HepG2 (cell line): ENCODE results near the gene DPH7. TPM values are rescaled to one million over a fixed set of nuclear protein-coding genes. Genes with fewer than 3 reads are reported as not detected.

Source experiments
- CBX2 ChIP-seq, 2 experiments: fragments of 200-600 bp in 1 of 2; sonication (generic); formaldehyde crosslinking in 1 of 2; IDR thresholded peaks; 2 replicates each; pipeline versions ENCODE4 v1.7.0 to v1.8.1; 2018 to 2022; ENCODE audit warnings: low read depth in 2 of 2, low read length in 1 of 2, mild to moderate bottlenecking in 1 of 2, missing genetic modification reagents in 1 of 2
- ETS1 ChIP-seq: sonication (generic); formaldehyde crosslinking; IDR thresholded peaks from 2 replicates; pipeline ENCODE4 v1.4.0; 2020; ENCODE audit warnings: missing genetic modification reagents
- ETV5 ChIP-seq: IDR thresholded peaks from 2 replicates; pipeline ENCODE4 v1.6.1; 2018; ENCODE audit warnings: missing biosample characterization, missing genetic modification reagents, inconsistent platforms, borderline replicate concordance
- FOSL2 ChIP-seq: sonication (generic); formaldehyde crosslinking; IDR thresholded peaks from 2 replicates; pipeline ENCODE4 v1.4.0; 2020; ENCODE audit warnings: missing genetic modification reagents
- HOXD1 ChIP-seq: sonication (generic); formaldehyde crosslinking; IDR thresholded peaks from 2 replicates; pipeline ENCODE4 v1.5.0; 2020; ENCODE audit warnings: missing genetic modification reagents
- NFKB2 ChIP-seq: sonication (generic); formaldehyde crosslinking; IDR thresholded peaks from 2 replicates; pipeline ENCODE4 v1.4.0; 2020; ENCODE audit warnings: missing genetic modification reagents, borderline replicate concordance
- RXRA ChIP-seq: sonication (generic); formaldehyde crosslinking; IDR thresholded peaks from 2 replicates; pipeline ENCODE4 v1.5.1; 2020; ENCODE audit warnings: missing genetic modification reagents
- TEAD3 ChIP-seq: optimal IDR thresholded peaks from 2 replicates; pipeline ENCODE3; 2016; ENCODE audit warnings: borderline replicate concordance
- UBTF ChIP-seq: sonication (generic); formaldehyde crosslinking; IDR thresholded peaks from 2 replicates; pipeline ENCODE4 v1.4.0; 2020; ENCODE audit warnings: mild to moderate bottlenecking, missing genetic modification reagents
- ZBTB20 ChIP-seq: sonication (generic); formaldehyde crosslinking; IDR thresholded peaks from 2 replicates; pipeline ENCODE4 v1.8.1; 2023; ENCODE audit warnings: missing genetic modification reagents, low read depth, mild to moderate bottlenecking, borderline replicate concordance
- ZFP36 ChIP-seq: fragments of 150-350 bp; IDR thresholded peaks from 2 replicates; pipeline ENCODE4 v1.6.1; 2018; ENCODE audit warnings: borderline replicate concordance, low read length, low read depth; ENCODE audit not compliant: partially characterized antibody
- ZFX ChIP-seq: sonication (generic); formaldehyde crosslinking; IDR thresholded peaks from 2 replicates; pipeline ENCODE4 v1.4.0; 2020; ENCODE audit warnings: mild to moderate bottlenecking, low read depth, missing genetic modification reagents, moderate library complexity
- ZNF580 ChIP-seq: IDR thresholded peaks from 2 replicates; pipeline ENCODE4 v1.6.1; 2016; ENCODE audit warnings: low read depth, borderline replicate concordance
- ZSCAN5A ChIP-seq: sonication (generic); formaldehyde crosslinking; IDR thresholded peaks from 2 replicates; pipeline ENCODE4 v1.8.0; 2022; ENCODE audit warnings: mild to moderate bottlenecking, missing genetic modification reagents, borderline replicate concordance
- polyA plus RNA-seq, 8 experiments: library from polyadenylated mRNA; depleted of rRNA in 3 of 8; stranded (reverse) in 7 of 8; unstranded in 1 of 8; fragments of >200 nt; fragmentation: Illumina TruSeq in 4 of 8; extraction: Trizol in 4 of 8; gene quantifications; 2 replicates each; pipeline versions ENCODE4 v1.2.1 to v1.2.3, GENCODE V29; 2011 to 2016; ENCODE audit warnings: low read depth in 4 of 8, missing spikeins in 1 of 8, mixed read lengths in 1 of 8; ENCODE audit not compliant: insufficient read depth in 1 of 8
- total RNA-seq, 5 experiments: library from RNA; depleted of rRNA; stranded (reverse); fragments of >200 nt; fragmentation: Illumina TruSeq; extraction: Trizol; gene quantifications; 2 replicates each; pipeline ENCODE4 v1.2.3, GENCODE V29; 2016; ENCODE audit warnings: low read depth in 1 of 5
- TF ChIP-seq, protein P1 (sequence below): sonication (generic); formaldehyde crosslinking; IDR thresholded peaks from 2 replicates; pipeline ENCODE4 v1.5.1; 2020; ENCODE audit warnings: missing genetic modification reagents, mild to moderate bottlenecking, borderline replicate concordance
- TF ChIP-seq, protein P2 (sequence below): sonication (generic); formaldehyde crosslinking; IDR thresholded peaks from 2 replicates; pipeline ENCODE4 v1.5.0; 2020; ENCODE audit warnings: missing genetic modification reagents
- TF ChIP-seq, protein P3 (sequence below): sonication (generic); formaldehyde crosslinking; IDR thresholded peaks from 2 replicates; pipeline ENCODE4 v1.4.0; 2020; ENCODE audit warnings: missing genetic modification reagents

The DPH7 gene
- total and polyA plus RNA-seq, 2 of the 13 experiments (the other 11 are each of a cell fraction or from before 2014, with no cell fraction given): 27.6 to 31.6 TPM

- TF ChIP-seq, protein P1, sequence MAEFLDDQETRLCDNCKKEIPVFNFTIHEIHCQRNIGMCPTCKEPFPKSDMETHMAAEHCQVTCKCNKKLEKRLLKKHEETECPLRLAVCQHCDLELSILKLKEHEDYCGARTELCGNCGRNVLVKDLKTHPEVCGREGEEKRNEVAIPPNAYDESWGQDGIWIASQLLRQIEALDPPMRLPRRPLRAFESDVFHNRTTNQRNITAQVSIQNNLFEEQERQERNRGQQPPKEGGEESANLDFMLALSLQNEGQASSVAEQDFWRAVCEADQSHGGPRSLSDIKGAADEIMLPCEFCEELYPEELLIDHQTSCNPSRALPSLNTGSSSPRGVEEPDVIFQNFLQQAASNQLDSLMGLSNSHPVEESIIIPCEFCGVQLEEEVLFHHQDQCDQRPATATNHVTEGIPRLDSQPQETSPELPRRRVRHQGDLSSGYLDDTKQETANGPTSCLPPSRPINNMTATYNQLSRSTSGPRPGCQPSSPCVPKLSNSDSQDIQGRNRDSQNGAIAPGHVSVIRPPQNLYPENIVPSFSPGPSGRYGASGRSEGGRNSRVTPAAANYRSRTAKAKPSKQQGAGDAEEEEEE (CRISPR knock-in tag): no peak
- no peak for TF ChIP-seq NFKB2 (CRISPR knock-in tag)
- TF ChIP-seq HOXD1 (CRISPR knock-in tag): no peak
- TF ChIP-seq RXRA: no peak
- no peak for TF ChIP-seq ZBTB20 (CRISPR knock-in tag)
- TF ChIP-seq ZSCAN5A (CRISPR knock-in tag): no peak
- TF ChIP-seq, protein P2, sequence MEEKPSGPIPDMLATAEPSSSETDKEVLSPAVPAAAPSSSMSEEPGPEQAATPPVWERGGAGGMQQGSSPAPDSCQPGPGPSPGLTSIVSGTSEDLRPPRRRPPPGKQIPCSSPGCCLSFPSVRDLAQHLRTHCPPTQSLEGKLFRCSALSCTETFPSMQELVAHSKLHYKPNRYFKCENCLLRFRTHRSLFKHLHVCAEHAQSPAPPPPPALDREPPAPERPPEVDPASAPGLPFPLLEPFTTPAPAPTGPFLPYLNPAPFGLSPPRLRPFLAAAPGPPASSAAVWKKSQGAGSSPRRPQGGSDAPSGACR: no peak
- no peak for TF ChIP-seq ZFP36
- peak; percentile 46; the same call in 1 of the 2 replicates for TF ChIP-seq ETV5 (CRISPR knock-in tag)
- peak; percentile 69 for TF ChIP-seq TEAD3
- no peak for TF ChIP-seq ZFX (CRISPR knock-in tag)
- no peak for TF ChIP-seq CBX2 (IDR thresholded peaks at IDR 0.05; ENCODE audit: low read depth, low read length)
- no peak for TF ChIP-seq CBX2 (CRISPR knock-in tag; IDR thresholded peaks at IDR 0.05; ENCODE audit: low read depth)
- TF ChIP-seq, protein P3, sequence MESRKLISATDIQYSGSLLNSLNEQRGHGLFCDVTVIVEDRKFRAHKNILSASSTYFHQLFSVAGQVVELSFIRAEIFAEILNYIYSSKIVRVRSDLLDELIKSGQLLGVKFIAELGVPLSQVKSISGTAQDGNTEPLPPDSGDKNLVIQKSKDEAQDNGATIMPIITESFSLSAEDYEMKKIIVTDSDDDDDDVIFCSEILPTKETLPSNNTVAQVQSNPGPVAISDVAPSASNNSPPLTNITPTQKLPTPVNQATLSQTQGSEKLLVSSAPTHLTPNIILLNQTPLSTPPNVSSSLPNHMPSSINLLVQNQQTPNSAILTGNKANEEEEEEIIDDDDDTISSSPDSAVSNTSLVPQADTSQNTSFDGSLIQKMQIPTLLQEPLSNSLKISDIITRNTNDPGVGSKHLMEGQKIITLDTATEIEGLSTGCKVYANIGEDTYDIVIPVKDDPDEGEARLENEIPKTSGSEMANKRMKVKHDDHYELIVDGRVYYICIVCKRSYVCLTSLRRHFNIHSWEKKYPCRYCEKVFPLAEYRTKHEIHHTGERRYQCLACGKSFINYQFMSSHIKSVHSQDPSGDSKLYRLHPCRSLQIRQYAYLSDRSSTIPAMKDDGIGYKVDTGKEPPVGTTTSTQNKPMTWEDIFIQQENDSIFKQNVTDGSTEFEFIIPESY (CRISPR knock-in tag): peak; percentile 46; the same call in 1 of the 2 replicates
- peak; percentile 37; the same call in 1 of the 2 replicates for TF ChIP-seq UBTF
- TF ChIP-seq FOSL2 (CRISPR knock-in tag): peak; percentile 92
- no peak for TF ChIP-seq ETS1 (CRISPR knock-in tag)
- TF ChIP-seq ZNF580 (CRISPR knock-in tag): no peak
These were observed 33.2 kb upstream of the DPH7 start (continued) for GRCh38 chr9:137611623-137612609.
